ENCODE data around the gene LPCAT2.

- TF ChIP-seq CTCF (IDR thresholded peaks at IDR 0.05) (no peak), POLR2A (IDR thresholded peaks at IDR 0.05) (no peak), POLR2AphosphoS5 (IDR thresholded peaks at IDR 0.05) (no peak), EP300 (IDR thresholded peaks at IDR 0.05) (no peak)
These were observed 97.0 kb downstream of the LPCAT2 start for GRCh38 chr16:55605754-55606336.

Measured in gastroesophageal sphincter (tissue), 3 donors.